ENCODE data around the gene MCUB. TPM values are rescaled to one million over a fixed set of nuclear protein-coding genes. Genes with fewer than 3 reads are reported as not detected.

MCUB gene
- total and polyA plus RNA-seq, 2 of the 13 experiments (the other 11 are each of a cell fraction or from before 2014, with no cell fraction given): 0.95 to 2.2 TPM

DNA sequence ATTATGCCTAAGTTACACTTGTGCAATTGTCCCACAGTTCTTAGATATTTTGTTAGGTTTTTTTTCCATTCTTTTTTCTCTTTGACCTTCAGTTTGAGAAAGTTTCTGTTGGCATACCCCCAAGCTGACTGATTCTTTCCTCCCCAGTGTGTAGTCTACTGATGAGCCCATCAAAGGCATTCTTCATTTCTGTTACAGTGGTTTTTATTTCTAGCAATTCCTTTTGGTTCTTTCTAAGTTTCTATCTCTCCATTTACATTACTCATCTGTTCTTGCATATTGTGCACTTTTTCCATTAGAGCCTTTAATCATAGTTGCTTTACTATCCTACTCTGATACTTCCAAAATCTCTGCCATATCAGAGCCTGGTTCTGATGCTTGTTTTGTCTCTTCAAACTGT is 111.3 kb downstream of the MCUB start:
- no peak overlapping the region for H3K27ac ChIP-seq (ENCODE audit: extremely low read length, insufficient read depth, low read length)
- FAIRE-seq (no peak), ATAC-seq (no peak), DNase-seq (ENCODE audit: low spot score) (no peak)
- in situ Hi-C loops (cut with HindIII; ENCODE audit: extremely low pct_ligation_motif_present, low pct_unique_long_range_greater_than_20kb) (no loop called here), intact Hi-C loops (cut with micrococcal nuclease; ENCODE audit: unreplicated experiment) (no loop called here)
- H2AFZ ChIP-seq (ENCODE audit: low read length): no peak overlapping the region
- no TSS peak for BruUV-seq (replicated peaks)
- H3K9me3 ChIP-seq (ENCODE audit: low read length): no peaks in the 10 kb centered on the region
- H4K20me1 ChIP-seq (ENCODE audit: insufficient read depth, low read length): no peaks in the 10 kb centered on the region
- TF ChIP-seq SP4 (CRISPR knock-in tag; IDR thresholded peaks at IDR 0.05) (no peak), ZNF160 (CRISPR knock-in tag; IDR thresholded peaks at IDR 0.05) (peak; percentile 88; the same call in 1 of the 2 replicates), ZKSCAN5 (CRISPR knock-in tag; IDR thresholded peaks at IDR 0.05) (no peak)
- no peaks in the 10 kb centered on the region for H3K27me3 ChIP-seq (ENCODE audit: control insufficient read depth in 1 of 2, insufficient read depth in 2 of 2, low read length in 2 of 2)
- CTCF ChIA-PET (ENCODE audit: low intra/inter-chr PET ratio, low total read pairs): no interaction called here
- POLR2A ChIA-PET: interaction anchor here (0.6 kb wide), 1 partner anchor 278 kb away, joined by 3 read pairs; no protein-coding TSS in a partner anchor
- no peaks in the 10 kb centered on the region for H3K79me2 ChIP-seq (ENCODE audit: insufficient read depth, low read length)
- H3K36me3 ChIP-seq (replicated peaks in 1 of 2; ENCODE audit: control insufficient read depth in 1 of 2, insufficient read depth in 2 of 2, low read length in 2 of 2): no peaks in the 10 kb centered on the region
- no peak overlapping the region for H3K9ac ChIP-seq (ENCODE audit: insufficient read depth, low read depth, low read length)
- H3K4me1 ChIP-seq (ENCODE audit: insufficient read depth, low read length): no peaks in the 10 kb centered on the region
- no peak overlapping the region for H3K4me3 ChIP-seq (replicated peaks in 1 of 3; ENCODE audit: insufficient read depth in 1 of 3, low read depth in 2 of 3, low read length in 3 of 3)
- no peak overlapping the region for H3K4me2 ChIP-seq (ENCODE audit: low read depth, low read length)

GRCh38 chr4:109672169-109672930 is 112.3 kb downstream of the MCUB start:
- Histone ChIP-seq H3K79me2 (ENCODE audit: insufficient read depth, low read length) (no peaks in the 10 kb centered on the region), H3K9ac (ENCODE audit: insufficient read depth, low read depth, low read length) (no peak overlapping the region), H3K9me3 (ENCODE audit: low read length) (no peaks in the 10 kb centered on the region), H3K4me1 (ENCODE audit: insufficient read depth, low read length) (peaks cover 4% of the 10 kb centered on the region; the same call in 1 of the 2 replicates), H3K27ac (ENCODE audit: extremely low read length, insufficient read depth, low read length) (no peak overlapping the region), H3K4me2 (ENCODE audit: low read depth, low read length) (no peak overlapping the region), H2AFZ (ENCODE audit: low read length) (no peak overlapping the region), H3K27me3 (ENCODE audit: control insufficient read depth in 1 of 2, insufficient read depth in 2 of 2, low read length in 2 of 2) (no peaks in the 10 kb centered on the region), H3K4me3 (replicated peaks in 1 of 3; ENCODE audit: insufficient read depth in 1 of 3, low read depth in 2 of 3, low read length in 3 of 3) (no peak overlapping the region), H4K20me1 (ENCODE audit: insufficient read depth, low read length) (no peaks in the 10 kb centered on the region), H3K36me3 (replicated peaks in 1 of 2; ENCODE audit: control insufficient read depth in 1 of 2, insufficient read depth in 2 of 2, low read length in 2 of 2) (no peaks in the 10 kb centered on the region)
- no peak for FAIRE-seq
- ChIA-PET CTCF (ENCODE audit: low intra/inter-chr PET ratio, low total read pairs) (no interaction called here), POLR2A (no interaction called here)
- BruUV-seq (replicated peaks): no TSS peak
- DNase-seq (ENCODE audit: low spot score): no peak
- no peak for ATAC-seq
- intact Hi-C loops (cut with micrococcal nuclease; ENCODE audit: unreplicated experiment) (no loop called here), in situ Hi-C loops (cut with HindIII; ENCODE audit: extremely low pct_ligation_motif_present, low pct_unique_long_range_greater_than_20kb) (no loop called here)
- TF ChIP-seq ZNF260 (CRISPR knock-in tag; IDR thresholded peaks at IDR 0.05; ENCODE audit: borderline replicate concordance, low read depth) (no peak), BORCS8-MEF2B (CRISPR knock-in tag; IDR thresholded peaks at IDR 0.05) (no peak), ESRRA (CRISPR knock-in tag; IDR thresholded peaks at IDR 0.05; ENCODE audit: low read depth) (no peak), ARID4A (CRISPR knock-in tag; IDR thresholded peaks at IDR 0.05; ENCODE audit: borderline replicate concordance) (no peak), ZNF180 (CRISPR knock-in tag; IDR thresholded peaks at IDR 0.05; ENCODE audit: borderline replicate concordance, low read depth) (no peak), SCMH1 (CRISPR knock-in tag; IDR thresholded peaks at IDR 0.05; ENCODE audit: borderline replicate concordance) (no peak), ATF7 (IDR thresholded peaks at IDR 0.05) (no peak), ATF7 (CRISPR knock-in tag; IDR thresholded peaks at IDR 0.05) (no peak)
- TF ChIP-seq, protein P1, sequence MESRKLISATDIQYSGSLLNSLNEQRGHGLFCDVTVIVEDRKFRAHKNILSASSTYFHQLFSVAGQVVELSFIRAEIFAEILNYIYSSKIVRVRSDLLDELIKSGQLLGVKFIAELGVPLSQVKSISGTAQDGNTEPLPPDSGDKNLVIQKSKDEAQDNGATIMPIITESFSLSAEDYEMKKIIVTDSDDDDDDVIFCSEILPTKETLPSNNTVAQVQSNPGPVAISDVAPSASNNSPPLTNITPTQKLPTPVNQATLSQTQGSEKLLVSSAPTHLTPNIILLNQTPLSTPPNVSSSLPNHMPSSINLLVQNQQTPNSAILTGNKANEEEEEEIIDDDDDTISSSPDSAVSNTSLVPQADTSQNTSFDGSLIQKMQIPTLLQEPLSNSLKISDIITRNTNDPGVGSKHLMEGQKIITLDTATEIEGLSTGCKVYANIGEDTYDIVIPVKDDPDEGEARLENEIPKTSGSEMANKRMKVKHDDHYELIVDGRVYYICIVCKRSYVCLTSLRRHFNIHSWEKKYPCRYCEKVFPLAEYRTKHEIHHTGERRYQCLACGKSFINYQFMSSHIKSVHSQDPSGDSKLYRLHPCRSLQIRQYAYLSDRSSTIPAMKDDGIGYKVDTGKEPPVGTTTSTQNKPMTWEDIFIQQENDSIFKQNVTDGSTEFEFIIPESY (CRISPR knock-in tag; IDR thresholded peaks at IDR 0.05): no peak
